H9 (cell line): ENCODE data around the gene P4HA2. TPM values are rescaled to one million over a fixed set of nuclear protein-coding genes. Genes with fewer than 3 reads are reported as not detected.

Experiments used
- DNase-seq: peaks from one replicate; pipeline ENCODE4 v3.0.0-alpha.2; 2017
- H2AFZ ChIP-seq: one replicate; pipeline ENCODE4 v1.6.1; 2013; ENCODE audit warnings: mild to moderate bottlenecking, low read length, control low read depth, moderate library complexity
- H2AK5ac ChIP-seq: 2 replicates; pipeline ENCODE4 v1.6.1; 2013; ENCODE audit warnings: low read length, control low read depth, mixed read lengths; ENCODE audit not compliant: insufficient read length
- H2BK120ac ChIP-seq: one replicate; pipeline ENCODE4 v1.6.1; 2013; ENCODE audit warnings: low read depth, mild to moderate bottlenecking, low read length, control low read depth, inconsistent platforms; ENCODE audit not compliant: poor library complexity, severe bottlenecking
- H2BK12ac ChIP-seq: 2 replicates; pipeline ENCODE4 v1.6.1; 2013; ENCODE audit warnings: low read length, control low read depth, mixed read lengths, low read depth; ENCODE audit not compliant: insufficient read length
- H2BK15ac ChIP-seq: 2 replicates; pipeline ENCODE4 v1.6.1; 2013; ENCODE audit warnings: low read depth, low read length, control low read depth
- H2BK20ac ChIP-seq: one replicate; pipeline ENCODE4 v1.6.1; 2013; ENCODE audit warnings: low read depth, mild to moderate bottlenecking, low read length, control low read depth, inconsistent platforms; ENCODE audit not compliant: poor library complexity, severe bottlenecking
- H2BK5ac ChIP-seq: 2 replicates; pipeline ENCODE4 v1.6.1; 2013; ENCODE audit warnings: low read length, control low read depth, mixed read lengths; ENCODE audit not compliant: insufficient read length
- H3K14ac ChIP-seq: 2 replicates; pipeline ENCODE4 v1.6.1; 2013; ENCODE audit warnings: low read length, control low read depth; ENCODE audit not compliant: insufficient read depth
- H3K18ac ChIP-seq: 2 replicates; pipeline ENCODE4 v1.6.1; 2013; ENCODE audit warnings: low read depth, mild to moderate bottlenecking, mixed read lengths, low read length, control low read depth; ENCODE audit not compliant: insufficient read length
- H3K23ac ChIP-seq: 2 replicates; pipeline ENCODE4 v1.6.1; 2013; ENCODE audit warnings: low read length, control low read depth, mixed read lengths, low read depth; ENCODE audit not compliant: insufficient read length
- H3K23me2 ChIP-seq: 2 replicates; pipeline ENCODE4 v1.6.1; 2013; ENCODE audit warnings: low read depth, mild to moderate bottlenecking, mixed read lengths, low read length, control low read depth; ENCODE audit not compliant: insufficient read length, poor library complexity, severe bottlenecking
- H3K27ac ChIP-seq: 2 replicates; pipeline ENCODE4 v1.5.1; 2013; ENCODE audit warnings: low read length, control low read depth, mixed read lengths, low read depth; ENCODE audit not compliant: insufficient read length
- H3K27me3 ChIP-seq: 2 replicates; pipeline ENCODE4 v1.6.1; 2013; ENCODE audit warnings: low read length, control low read depth, inconsistent platforms; ENCODE audit not compliant: insufficient read depth
- H3K4ac ChIP-seq: 2 replicates; pipeline ENCODE4 v1.6.1; 2013; ENCODE audit warnings: low read depth, mild to moderate bottlenecking, control low read depth, inconsistent platforms, low read length, moderate library complexity
- H3K4me1 ChIP-seq: 2 replicates; pipeline ENCODE4 v1.6.1; 2013; ENCODE audit warnings: low read length, control low read depth, inconsistent platforms; ENCODE audit not compliant: insufficient read depth
- H3K4me2 ChIP-seq: 2 replicates; pipeline ENCODE4 v1.6.1; 2013; ENCODE audit warnings: low read length, control low read depth, mixed read lengths; ENCODE audit not compliant: insufficient read length, insufficient read depth
- H3K56ac ChIP-seq: 2 replicates; pipeline ENCODE4 v1.6.1; 2013; ENCODE audit warnings: low read depth, mild to moderate bottlenecking, mixed read lengths, low read length, control low read depth; ENCODE audit not compliant: insufficient read length
- H3K79me1 ChIP-seq: 2 replicates; pipeline ENCODE4 v1.6.1; 2013; ENCODE audit warnings: low read depth, mild to moderate bottlenecking, moderate library complexity, low read length, control low read depth, inconsistent platforms; ENCODE audit not compliant: insufficient read depth, poor library complexity, severe bottlenecking
- H3K79me2 ChIP-seq: 2 replicates; pipeline ENCODE4 v1.6.1; 2013; ENCODE audit warnings: low read length, control low read depth, inconsistent platforms; ENCODE audit not compliant: insufficient read depth
- H3K9ac ChIP-seq: 2 replicates; pipeline ENCODE4 v1.6.1; 2013; ENCODE audit warnings: low read length, control low read depth, mixed read lengths; ENCODE audit not compliant: insufficient read length; ENCODE audit errors: extremely low read depth
- H3K9me3 ChIP-seq: one replicate; pipeline ENCODE4 v1.6.1; 2013; ENCODE audit warnings: low read depth, low read length, inconsistent platforms; ENCODE audit not compliant: control insufficient read depth
- H3T11ph ChIP-seq: one replicate; pipeline ENCODE4 v1.6.1; 2013; ENCODE audit warnings: mild to moderate bottlenecking, low read length, control low read depth, inconsistent platforms
- H4K20me1 ChIP-seq: one replicate; pipeline ENCODE4 v1.6.1; 2013; ENCODE audit not compliant: control insufficient read depth, insufficient read length, insufficient read depth
- H4K5ac ChIP-seq: 2 replicates; pipeline ENCODE4 v1.6.1; 2013; ENCODE audit warnings: low read depth, mild to moderate bottlenecking, mixed read lengths, low read length, control low read depth; ENCODE audit not compliant: insufficient read length
- H4K8ac ChIP-seq: replicated peaks from 2 replicates; pipeline ENCODE4 v1.6.1; 2013; ENCODE audit warnings: low read length, control low read depth, mixed read lengths, low read depth; ENCODE audit not compliant: insufficient read length
- H4K91ac ChIP-seq: 2 replicates; pipeline ENCODE4 v1.6.1; 2013; ENCODE audit warnings: low read depth, mild to moderate bottlenecking, moderate library complexity, mixed read lengths, low read length, control low read depth; ENCODE audit not compliant: insufficient read length
- H3K27ac Mint-ChIP-seq, 3 experiments: 2 replicates in 2 of 3; 3 replicates in 1 of 3; pipeline ENCODE4 v1.8.0; 2020 to 2021; ENCODE audit warnings: mixed read lengths in 3 of 3, mild to moderate bottlenecking in 1 of 3, moderate library complexity in 1 of 3
- H3K27me3 Mint-ChIP-seq: 2 replicates; pipeline ENCODE4 v1.8.0; 2021; ENCODE audit warnings: low read depth, mild to moderate bottlenecking, moderate library complexity, mixed read lengths
- H3K36me3 Mint-ChIP-seq, 3 experiments: 2 replicates in 2 of 3; 3 replicates in 1 of 3; pipeline ENCODE4 v1.8.0; 2020 to 2021; ENCODE audit warnings: low read depth in 3 of 3, mixed read lengths in 3 of 3; ENCODE audit not compliant: insufficient read depth in 1 of 3
- H3K4me1 Mint-ChIP-seq, 2 experiments: 2 replicates each; pipeline ENCODE4 v1.8.0; 2020; ENCODE audit warnings: mixed read lengths in 2 of 2
- H3K4me3 Mint-ChIP-seq, 2 experiments: 2 replicates in 1 of 2; 3 replicates in 1 of 2; pipeline ENCODE4 v1.8.0; 2020 to 2021; ENCODE audit warnings: mild to moderate bottlenecking in 2 of 2, mixed read lengths in 2 of 2, moderate library complexity in 1 of 2
- H3K9me3 Mint-ChIP-seq, 2 experiments: 2 replicates in 1 of 2; 3 replicates in 1 of 2; pipeline ENCODE4 v1.8.0; 2020; ENCODE audit warnings: mild to moderate bottlenecking in 2 of 2, mixed read lengths in 2 of 2, moderate library complexity in 1 of 2
- WGBS: extraction: QIAGEN DNeasy Blood & Tissue Kit; methylation state at CpG from one replicate; pipeline ENCODE4 v1.1.7; 2013; ENCODE audit warnings: missing lambda C conversion rate, low lambda C conversion rate, mixed read lengths; ENCODE audit not compliant: insufficient read length; ENCODE audit errors: extremely low coverage; 5-methylcytosine and 5-hydroxymethylcytosine counted together
- total RNA-seq: library from RNA; stranded (reverse); gene quantifications from 2 replicates; pipeline ENCODE4 v1.2.1, GENCODE V29; 2021
- TF ChIP-seq, protein P1 (sequence below): fragments of 200-600 bp; sonication (generic); conservative IDR thresholded peaks from 3 replicates; pipeline ENCODE4 v1.8.0; 2021; ENCODE audit warnings: antibody characterized with exemption, mild to moderate bottlenecking

P4HA2 gene
- total RNA-seq, 1 experiment from 2014 or later: 15.3 TPM

- Histone ChIP-seq H3K4me2 (no peak overlapping the region), H3K14ac (no peak overlapping the region; the same call in 1 of the 2 replicates), H2BK5ac (no peak overlapping the region), H2BK12ac (no peak overlapping the region), H3K79me1 (no peaks in the 10 kb centered on the region), H2AK5ac (no peak overlapping the region), H2AFZ (no peak overlapping the region), H3K23ac (no peak overlapping the region), H3K79me2 (no peaks in the 10 kb centered on the region), H4K8ac (no peak overlapping the region), H3T11ph (no peak overlapping the region), H3K9ac (no peak overlapping the region), H3K18ac (no peak overlapping the region), H3K4ac (no peak overlapping the region), H2BK20ac (no peak overlapping the region), H3K27ac (no peak overlapping the region), H3K23me2 (no peaks in the 10 kb centered on the region), H4K91ac (no peak overlapping the region), H4K5ac (no peak overlapping the region), H3K9me3 (no peaks in the 10 kb centered on the region), H3K56ac (no peak overlapping the region), H4K20me1 (no peaks in the 10 kb centered on the region), H2BK15ac (no peak overlapping the region), H3K27me3 (no peaks in the 10 kb centered on the region), H3K4me1 (peaks cover 4% of the 10 kb centered on the region; the same call in 1 of the 2 replicates), H2BK120ac (no peak overlapping the region)
- peaks cover 10% of the 10 kb centered on the region for H3K27me3 Mint-ChIP-seq
- H3K4me1 Mint-ChIP-seq: peaks cover 9% of the 10 kb centered on the region in 2 experiments
- TF ChIP-seq, protein P1, sequence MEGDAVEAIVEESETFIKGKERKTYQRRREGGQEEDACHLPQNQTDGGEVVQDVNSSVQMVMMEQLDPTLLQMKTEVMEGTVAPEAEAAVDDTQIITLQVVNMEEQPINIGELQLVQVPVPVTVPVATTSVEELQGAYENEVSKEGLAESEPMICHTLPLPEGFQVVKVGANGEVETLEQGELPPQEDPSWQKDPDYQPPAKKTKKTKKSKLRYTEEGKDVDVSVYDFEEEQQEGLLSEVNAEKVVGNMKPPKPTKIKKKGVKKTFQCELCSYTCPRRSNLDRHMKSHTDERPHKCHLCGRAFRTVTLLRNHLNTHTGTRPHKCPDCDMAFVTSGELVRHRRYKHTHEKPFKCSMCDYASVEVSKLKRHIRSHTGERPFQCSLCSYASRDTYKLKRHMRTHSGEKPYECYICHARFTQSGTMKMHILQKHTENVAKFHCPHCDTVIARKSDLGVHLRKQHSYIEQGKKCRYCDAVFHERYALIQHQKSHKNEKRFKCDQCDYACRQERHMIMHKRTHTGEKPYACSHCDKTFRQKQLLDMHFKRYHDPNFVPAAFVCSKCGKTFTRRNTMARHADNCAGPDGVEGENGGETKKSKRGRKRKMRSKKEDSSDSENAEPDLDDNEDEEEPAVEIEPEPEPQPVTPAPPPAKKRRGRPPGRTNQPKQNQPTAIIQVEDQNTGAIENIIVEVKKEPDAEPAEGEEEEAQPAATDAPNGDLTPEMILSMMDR: no peak
- H3K4me3 Mint-ChIP-seq: no peak overlapping the region
- no peaks in the 10 kb centered on the region for H3K36me3 Mint-ChIP-seq
- peak overlapping the region in 1 of 3 experiments; percentile 42; a peak in 1 of 7 replicates for H3K27ac Mint-ChIP-seq
- peak; percentile 26 for DNase-seq
- no CpG with 5 or more reads among the region's 10 CpGs for WGBS
- H3K9me3 Mint-ChIP-seq: no peaks in the 10 kb centered on the region
Observed at GRCh38 chr5:132251220-132251725, 23.6 kb upstream of the P4HA2 start.
